Right lung (tissue), 10 donors: Measurements from ENCODE around the gene DDX4. TPM values are rescaled to one million over a fixed set of nuclear protein-coding genes. Genes with fewer than 3 reads are reported as not detected.
"Not testable (repeated sequence)": the region's sequence is repeated elsewhere in the genome, so short reads cannot be mapped to it uniquely, and the experiment has no call there.

Experiments used
- DNase-seq, 2 donors: peaks; one replicate each; pipeline ENCODE4 v3.0.0-alpha.2; 2013
- long read RNA-seq, 8 donors: transcript quantifications; one replicate each; lab custom pipeline, GENCODE V29; 2026
- polyA plus RNA-seq, 5 donors: library from polyadenylated mRNA; unstranded; fragments of 120-200 nt; gene quantifications; one replicate each; pipeline versions ENCODE4 v1.2.1 to v1.2.3, GENCODE V29; 2013; ENCODE audit warnings: inconsistent platforms in 1 of 5, low replicate concordance in 1 of 5; ENCODE audit not compliant: insufficient read length in 5 of 5, insufficient read depth in 1 of 5

Gene DDX4
- polyA plus RNA-seq = under 1 TPM in 1 of 5 donors, not detected in 4; 0.21 TPM
- long read RNA-seq, donor 1 = 0 reads
- long read RNA-seq, donor 2 = 0 reads
- long read RNA-seq, donor 3 = 0 reads
- long read RNA-seq, donor 4 = 0 reads
- long read RNA-seq, donor 5 = 0 reads
- long read RNA-seq, donor 6 = 0 reads
- long read RNA-seq, donor 7 = 0 reads
- long read RNA-seq, donor 8 = 0 reads

- no peak for DNase-seq
These were observed at the start of gene DDX4 for GRCh38 chr5:55737793-55738192. Gene DDX4, plus strand, starts transcription at chr5:55738061. Its CDS starts 903 bp downstream, at chr5:55738964.

GRCh38 chr5:55691265-55692105 lies 46.4 kb upstream of the DDX4 start:
- peak; percentile 38 to 60 for DNase-seq

GRCh38 chr5:55692106-55692417 lies 45.8 kb upstream of the DDX4 start:
- DNase-seq = no peak

- DNase-seq = no peak
These were observed 45.4 kb upstream of the DDX4 start for GRCh38 chr5:55692509-55692908.

GRCh38 chr5:55694152-55694830 lies 43.6 kb upstream of the DDX4 start:
- no peak for DNase-seq

GRCh38 chr5:55696704-55697103 lies 41.2 kb upstream of the DDX4 start:
- DNase-seq = not testable (repeated sequence)

GRCh38 chr5:55699041-55699688 lies 38.7 kb upstream of the DDX4 start:
- no peak for DNase-seq

GRCh38 chr5:55700745-55701144 lies 37.1 kb upstream of the DDX4 start:
- DNase-seq = no peak

- no peak for DNase-seq
These were observed 36.3 kb upstream of the DDX4 start for GRCh38 chr5:55701462-55702103.

GRCh38 chr5:55702598-55703345 lies 35.1 kb upstream of the DDX4 start:
- DNase-seq = no peak

- DNase-seq = no peak
These were observed 31.6 kb upstream of the DDX4 start for GRCh38 chr5:55706230-55706629.

- no peak for DNase-seq
These were observed 29.1 kb upstream of the DDX4 start for GRCh38 chr5:55708732-55709131.

- no peak for DNase-seq
These were observed 26.3 kb upstream of the DDX4 start for GRCh38 chr5:55711507-55712022.

- peak; percentile 92 to 93 for DNase-seq
These were observed 25.6 kb upstream of the DDX4 start, which contains the start of gene SLC38A9 for GRCh38 chr5:55712023-55712859. Gene SLC38A9, minus strand, starts transcription at chr5:55712324. Its CDS starts 14,366 bp downstream, at chr5:55697958.

GRCh38 chr5:55713871-55714270 lies 24.0 kb upstream of the DDX4 start:
- no peak for DNase-seq

GRCh38 chr5:55714339-55714738 lies 23.5 kb upstream of the DDX4 start:
- DNase-seq = no peak

- DNase-seq = no peak
These were observed 23.1 kb upstream of the DDX4 start for GRCh38 chr5:55714749-55715148.

GRCh38 chr5:55715519-55716078 lies 22.3 kb upstream of the DDX4 start:
- no peak for DNase-seq

- not testable (repeated sequence) for DNase-seq
These were observed 18.8 kb upstream of the DDX4 start for GRCh38 chr5:55719026-55719425.
